NCI-H345 treated with DMSO at 0.1 percent for 48 hours (cell line): ENCODE data around the gene CRIM1.

Experiments
- DNase-seq: peaks from one replicate; lab custom pipeline; 2025; ENCODE audit not compliant: unreplicated experiment; lab: John Stamatoyannopoulos, UW

CRIM1 gene

DNA sequence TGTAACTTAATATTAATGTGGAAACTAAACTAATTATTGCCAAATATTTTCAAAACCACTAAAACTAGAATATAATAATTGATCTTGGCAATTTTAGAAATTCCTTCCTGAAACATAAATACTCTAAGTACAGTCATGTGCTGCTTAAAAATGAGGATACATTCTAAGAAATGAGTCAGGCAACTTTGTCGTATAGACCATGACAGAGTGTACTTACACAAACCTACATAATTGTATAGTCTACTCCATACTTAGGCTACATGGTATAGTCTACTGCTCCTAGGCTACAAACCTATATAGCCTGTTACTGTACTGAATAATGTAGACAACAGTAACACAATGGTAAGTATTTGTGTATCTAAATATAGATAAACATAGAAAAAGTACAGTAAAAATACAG lies 214.8 kb downstream of the CRIM1 start:
- no peak for DNase-seq

DNA sequence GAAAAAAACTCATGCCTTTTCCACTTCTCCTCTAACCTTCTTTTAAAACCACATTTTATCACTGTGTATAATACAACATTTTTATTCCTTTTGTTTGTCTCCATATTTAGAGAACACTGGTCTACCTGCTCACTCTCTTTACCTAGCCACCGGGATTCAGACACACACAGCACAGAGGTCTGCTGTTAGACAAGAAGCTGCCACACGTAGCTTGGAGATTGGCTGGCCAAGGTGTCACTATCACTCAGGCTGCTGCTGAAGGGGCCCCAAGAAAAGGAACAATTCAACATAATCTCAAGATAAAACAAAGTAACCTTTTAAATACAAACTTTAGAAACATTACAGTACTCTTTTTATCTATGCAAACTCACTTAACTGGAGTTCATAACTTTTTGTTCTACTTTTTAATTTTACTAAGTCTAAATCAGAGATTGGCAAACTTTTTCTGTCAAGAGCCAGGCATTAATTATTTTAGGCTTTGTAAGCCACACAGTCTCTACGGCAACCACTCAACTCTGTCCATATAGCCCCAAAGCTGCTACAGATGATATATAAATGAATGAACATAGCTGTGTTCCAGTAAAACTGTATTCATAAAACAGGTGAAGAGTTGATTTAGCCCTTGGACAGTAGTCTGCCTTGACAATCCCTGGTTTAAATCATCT lies 216.6 kb downstream of the CRIM1 start:
- DNase-seq, result no peak

DNA sequence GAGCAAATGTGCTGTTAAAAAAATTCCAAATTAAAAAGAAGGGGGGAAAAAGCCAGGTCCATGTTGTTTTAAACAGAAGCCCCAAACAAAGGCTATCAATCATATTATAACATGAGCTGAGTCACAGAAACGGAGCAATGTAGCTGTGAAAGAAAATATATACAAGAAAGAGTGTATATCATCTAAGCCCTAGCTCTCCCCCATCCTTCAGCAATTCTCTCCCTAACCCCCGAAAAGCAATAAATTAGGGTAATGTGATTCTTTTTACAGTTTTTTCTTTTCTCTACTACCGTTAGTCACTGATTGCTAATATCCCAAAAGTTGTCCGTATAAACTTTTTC lies 217.1 kb downstream of the CRIM1 start:
- DNase-seq, result no peak

DNA sequence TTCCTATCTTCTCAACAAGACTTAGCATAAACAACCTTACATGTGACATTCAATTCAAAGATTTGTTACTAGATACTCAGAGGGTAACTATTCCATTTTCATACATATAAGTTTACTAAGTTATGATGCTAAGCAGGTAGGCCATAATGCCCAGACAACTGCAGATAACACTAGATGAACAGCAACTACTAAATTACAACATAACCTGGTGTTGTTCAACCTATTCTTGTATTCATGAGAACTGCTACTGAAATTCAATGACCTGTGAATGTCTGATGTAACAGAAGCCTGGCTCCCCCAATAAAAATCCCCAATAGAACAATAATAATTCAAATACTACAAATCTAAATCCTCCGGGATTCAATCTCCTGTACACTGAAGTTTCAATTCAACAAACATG lies 217.6 kb downstream of the CRIM1 start:
- DNase-seq, result no peak

DNA sequence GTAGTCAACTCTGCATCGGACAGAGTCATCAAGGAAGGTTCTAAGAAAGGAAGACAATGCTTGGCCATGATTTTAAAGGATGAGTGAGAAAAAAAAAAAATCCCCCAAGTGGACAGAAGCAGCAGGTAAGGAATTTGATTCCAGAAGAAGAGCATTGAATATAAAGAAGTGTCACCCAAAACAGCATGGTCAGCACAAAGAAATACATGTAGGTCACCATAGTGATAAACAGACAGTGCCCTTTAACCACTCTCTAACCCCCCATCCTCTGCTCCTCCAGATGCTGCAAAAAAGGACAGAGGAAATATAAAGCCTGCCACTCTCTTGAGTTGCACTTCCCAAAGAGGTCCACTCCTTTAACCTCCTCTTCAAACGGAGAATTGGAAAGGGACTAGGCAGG lies 219.0 kb downstream of the CRIM1 start:
- DNase-seq, result no peak

DNA sequence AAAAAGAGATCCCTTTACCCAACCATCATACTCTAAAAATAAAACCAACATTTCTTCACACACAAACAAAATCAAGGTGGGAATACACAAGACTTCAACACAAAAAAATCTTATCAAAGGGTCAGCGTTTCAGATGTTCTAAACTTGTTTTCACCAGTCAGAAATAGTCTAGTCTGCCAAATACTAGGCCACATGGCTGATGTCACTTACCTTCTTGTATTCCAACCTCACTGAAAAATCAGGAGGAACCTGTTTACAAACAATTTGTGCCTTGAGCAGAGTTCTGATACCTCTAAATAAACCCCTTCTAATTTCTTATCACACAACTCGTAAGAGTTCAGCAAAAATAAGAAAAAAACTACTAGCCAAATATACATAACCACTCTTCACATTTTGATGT lies 222.3 kb downstream of the CRIM1 start:
- DNase-seq, result no peak

DNA sequence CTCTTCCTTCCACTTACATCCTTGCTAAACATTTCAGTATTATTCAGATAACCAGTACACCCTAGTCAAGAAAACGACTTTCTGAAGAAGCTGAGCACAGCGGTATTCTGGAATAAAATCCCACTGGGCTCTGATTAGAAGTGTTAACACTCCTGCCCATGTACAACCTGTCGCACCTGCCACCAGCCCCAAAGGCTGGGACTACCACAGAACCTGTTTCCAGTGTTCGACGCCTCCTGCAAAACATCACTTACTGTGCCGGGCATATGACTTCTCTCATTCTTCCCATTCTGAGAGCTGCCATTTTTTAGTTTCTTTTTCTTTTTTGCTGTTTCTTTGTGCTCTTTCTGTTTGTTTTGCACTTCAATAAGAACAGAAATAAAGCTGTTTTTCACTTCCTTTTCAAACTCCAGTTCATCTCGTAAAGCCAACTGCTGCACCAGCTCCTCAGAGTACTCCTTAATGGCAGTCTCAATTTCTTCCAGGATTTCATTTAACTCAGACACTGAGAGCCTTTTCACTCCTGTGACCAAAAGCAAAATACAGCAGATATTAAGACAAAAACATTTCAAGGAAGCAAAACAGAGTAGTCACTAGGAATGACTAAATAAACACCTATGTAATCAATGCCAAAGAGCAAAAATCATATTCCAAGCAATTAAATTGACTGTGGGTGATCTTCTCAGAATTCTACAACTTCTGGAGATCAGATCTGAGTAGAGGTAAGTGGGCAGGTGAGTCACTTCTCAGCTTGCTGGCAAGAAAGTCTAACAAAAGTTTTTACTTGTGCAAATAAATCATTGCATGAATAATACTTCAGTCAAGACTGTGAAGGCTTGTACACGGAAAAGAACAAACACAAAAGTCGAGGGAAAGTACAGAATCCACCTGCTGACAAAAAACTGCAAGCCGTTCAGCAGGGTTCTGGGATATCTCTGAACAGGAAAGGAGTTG lies 223.0 kb downstream of the CRIM1 start:
- no peak for DNase-seq

DNA sequence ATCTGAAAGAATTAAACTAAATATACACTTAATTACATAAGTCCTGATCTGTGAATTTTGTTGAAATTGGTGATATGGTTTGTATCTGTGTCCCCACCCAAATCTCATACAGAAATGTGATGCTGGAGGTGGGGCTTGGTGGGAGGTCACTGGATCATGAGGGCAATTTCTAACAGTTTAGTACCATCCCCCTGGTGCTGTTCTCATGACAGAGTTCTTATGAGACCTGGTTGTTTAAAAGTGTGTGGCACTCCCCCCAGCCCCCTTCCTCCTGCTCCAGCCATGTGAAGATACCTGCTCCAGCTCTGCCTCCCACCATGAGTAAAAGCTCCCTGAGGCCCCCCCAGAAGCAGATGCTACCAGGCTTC lies 223.7 kb downstream of the CRIM1 start:
- DNase-seq, result no peak

DNA sequence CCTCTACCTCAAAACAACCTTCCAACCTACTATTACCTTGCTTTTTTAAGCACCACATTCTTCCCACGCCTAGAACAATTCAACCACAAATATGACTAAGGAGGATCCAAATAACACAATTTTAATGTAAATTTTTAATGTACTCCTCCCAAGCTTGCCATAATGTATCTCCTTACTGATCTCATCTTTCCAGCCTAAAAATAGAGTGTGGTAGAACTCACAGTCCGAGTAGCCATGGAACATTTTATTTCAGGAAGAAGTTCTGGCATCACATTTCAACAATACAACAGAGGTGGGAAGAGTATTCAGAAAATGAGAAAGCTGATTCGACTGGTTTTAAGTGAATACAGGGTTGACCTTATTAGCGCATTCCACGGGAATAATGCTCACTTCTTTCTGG lies 227.0 kb downstream of the CRIM1 start:
- no peak for DNase-seq

DNA sequence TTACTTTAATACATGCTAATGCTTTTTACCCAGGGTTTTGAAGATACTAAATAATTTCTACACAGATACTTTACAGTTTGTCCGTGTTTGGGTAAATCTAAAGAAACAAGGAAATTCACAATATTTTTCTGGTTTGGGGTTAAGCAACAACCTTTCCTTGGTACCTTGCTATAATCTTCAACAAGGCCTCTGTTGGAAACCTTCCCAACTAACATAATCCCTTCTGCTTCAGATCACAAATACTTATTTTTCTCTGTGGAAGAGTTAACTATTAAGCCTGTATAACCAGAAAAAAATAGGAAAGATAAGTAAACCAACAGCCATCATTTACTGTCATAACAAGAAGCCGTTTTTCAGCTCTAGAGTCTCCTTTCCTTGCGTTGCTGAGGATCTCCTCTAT lies 227.4 kb downstream of the CRIM1 start:
- DNase-seq, result no peak

DNA sequence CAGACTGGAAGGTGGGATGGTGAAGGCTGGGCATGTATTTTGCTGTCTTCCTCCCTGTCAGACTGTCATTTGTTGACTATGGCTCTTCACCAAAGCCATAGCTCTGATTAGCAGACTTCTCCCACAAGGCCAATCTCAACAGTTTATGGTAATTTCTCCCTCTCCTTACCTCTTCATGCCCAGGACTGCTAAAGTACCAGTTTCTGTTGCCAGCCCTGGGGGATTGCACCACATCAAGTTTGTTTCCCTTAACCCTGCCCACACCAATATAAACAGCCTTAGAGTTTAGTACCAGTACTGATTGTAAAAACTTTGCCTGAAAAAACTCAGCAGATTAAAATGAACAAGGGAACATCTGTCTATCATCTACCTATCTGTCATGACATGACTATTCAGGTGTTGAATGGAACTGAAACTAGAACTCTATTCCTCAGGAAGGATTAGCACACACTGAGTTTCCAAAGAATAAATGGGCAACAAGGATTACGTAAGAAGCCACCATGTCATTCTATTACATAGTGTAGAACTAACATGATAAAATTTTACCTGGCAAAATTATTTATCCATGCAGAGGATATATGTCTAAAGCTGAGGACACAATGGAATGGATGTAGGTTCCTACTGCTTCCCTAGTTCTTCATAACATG lies 228.7 kb downstream of the CRIM1 start:
- DNase-seq, result no peak

DNA sequence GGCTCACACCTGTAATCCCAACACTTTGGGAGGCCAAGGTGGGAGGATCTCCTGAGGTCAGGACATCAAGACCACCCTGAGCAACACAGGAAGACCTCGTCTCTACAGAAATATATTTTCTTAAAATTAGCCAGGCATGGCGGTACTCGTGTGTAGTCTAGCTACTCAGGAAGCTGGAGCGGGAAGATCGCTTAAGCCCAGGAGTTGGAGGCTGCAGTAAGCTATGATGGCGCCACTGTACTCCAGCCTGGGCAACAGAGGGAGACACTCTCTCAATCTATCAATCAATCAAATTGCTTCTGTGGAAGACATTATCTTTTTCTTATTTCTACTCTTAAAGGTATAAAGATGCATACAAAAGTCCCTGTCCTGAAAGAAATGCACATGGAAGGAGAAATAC lies 231.1 kb downstream of the CRIM1 start:
- no peak for DNase-seq

DNA sequence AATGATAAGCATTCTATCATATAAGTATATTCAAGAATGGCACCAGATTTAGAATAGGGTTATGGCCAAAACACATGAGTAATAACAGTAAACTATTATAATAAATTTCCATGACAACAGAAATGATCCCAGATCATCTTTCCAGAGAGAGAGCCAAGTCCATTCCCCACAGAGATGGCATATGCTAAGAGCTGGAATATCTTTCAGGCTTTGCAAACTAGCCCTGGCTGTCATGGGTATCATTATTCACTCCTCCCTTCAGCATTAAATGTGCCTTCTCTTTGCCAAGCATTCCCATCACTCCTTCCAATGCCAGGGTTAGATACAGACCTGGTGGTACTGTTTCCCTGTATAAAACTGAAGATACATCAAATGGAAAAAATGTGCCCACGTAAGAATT lies 231.5 kb downstream of the CRIM1 start:
- no peak for DNase-seq

DNA sequence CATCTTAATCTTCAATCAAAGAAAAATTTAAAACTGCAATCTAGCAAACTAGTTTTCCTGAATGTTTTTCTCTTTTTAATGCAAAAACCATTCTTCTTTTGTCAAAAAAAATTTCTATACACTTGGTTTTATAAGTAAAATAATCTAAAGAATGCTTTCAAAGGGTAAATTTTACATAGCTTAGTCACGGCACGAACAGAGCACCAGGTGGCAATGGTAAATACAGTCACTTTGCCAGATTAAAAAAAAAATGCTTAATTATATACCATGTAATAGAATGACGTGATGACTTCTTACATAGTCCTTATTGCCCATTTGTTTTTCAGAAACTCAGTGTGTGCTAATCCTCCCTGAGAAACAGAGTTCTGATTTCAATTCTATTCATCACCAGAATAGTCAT lies 232.0 kb downstream of the CRIM1 start:
- no peak for DNase-seq

DNA sequence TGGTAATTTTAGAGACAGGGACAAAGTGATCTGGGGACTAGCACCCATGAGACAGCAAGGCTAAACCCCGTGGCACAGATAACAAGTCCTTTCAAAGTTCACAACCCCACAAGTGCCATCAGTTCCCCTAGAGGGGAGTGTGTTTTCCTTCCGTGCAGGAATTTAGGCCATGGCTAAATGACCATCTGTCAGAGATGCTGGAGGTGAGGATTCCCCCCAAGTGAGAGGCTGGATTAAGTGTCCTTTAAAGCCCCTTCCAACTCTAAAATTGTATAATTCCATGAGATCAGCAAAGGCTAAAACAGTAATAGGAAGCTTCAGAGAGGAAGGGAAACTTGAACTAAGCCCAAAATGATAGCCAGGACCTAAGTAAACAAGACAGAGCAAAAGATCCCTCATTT lies 233.7 kb downstream of the CRIM1 start:
- no peak for DNase-seq

DNA sequence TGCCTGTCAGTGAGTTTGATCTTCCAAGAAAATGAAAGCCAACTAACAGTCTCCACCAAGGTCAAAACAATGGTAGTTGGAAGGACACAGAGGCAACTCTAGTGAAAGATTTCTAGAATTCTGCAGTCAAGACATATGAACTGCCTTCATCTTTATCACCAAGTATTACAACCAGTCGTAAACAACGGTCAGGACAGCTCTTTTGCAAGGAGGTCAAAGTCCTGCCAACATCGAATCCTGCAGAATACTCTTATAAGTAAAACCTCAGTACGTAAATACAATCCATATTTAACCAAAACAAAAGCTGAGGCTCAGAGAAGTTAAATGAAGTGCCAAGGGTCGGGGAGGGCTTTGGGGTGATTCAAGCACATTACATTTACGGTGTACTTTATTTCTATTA lies 239.3 kb downstream of the CRIM1 start:
- DNase-seq, result no peak

DNA sequence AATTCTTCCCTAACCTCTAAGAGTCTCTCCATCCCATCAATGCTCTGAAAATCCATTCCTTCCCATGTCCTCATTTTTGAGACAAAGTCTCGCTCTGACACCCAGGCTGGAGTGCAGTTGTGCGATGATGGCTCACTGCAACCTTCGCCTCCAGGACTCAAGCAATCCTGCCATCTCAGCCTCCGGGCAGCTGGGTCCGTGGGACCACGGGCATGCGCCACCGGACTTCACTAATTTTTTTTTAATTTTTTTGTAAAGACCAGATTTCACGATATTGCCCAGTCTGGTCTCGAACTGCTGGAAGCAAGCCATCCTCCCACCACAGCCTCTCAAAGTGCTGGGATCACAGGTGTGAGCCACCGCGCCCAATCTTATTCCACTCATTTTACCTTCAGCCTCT lies 240.8 kb downstream of the CRIM1 start:
- DNase-seq, result no peak

DNA sequence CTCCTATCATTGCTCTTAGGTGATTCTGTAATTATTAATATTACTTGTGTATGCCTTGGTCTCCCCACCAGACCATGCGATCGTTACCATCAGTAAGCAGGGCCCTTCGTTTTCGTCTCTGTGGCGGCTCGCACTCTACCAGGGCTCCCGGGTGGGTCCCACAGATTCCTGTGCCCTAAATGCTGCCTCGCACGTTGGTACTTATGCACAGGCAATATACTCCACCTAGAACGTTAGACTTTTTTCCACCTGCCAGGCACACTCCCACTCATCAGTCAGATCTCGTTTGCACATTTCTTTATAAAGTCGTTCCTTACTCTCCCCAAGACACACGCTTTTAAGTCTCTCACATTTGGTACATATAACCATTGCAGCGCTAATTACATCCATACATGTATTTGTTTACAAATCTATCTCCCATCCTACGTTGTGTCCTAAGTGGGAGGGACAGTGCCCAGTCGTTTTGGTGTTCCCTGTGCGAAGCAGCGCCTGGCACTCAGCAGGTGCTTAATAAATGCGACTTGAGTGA lies 241.5 kb downstream of the CRIM1 start:
- no peak for DNase-seq

DNA sequence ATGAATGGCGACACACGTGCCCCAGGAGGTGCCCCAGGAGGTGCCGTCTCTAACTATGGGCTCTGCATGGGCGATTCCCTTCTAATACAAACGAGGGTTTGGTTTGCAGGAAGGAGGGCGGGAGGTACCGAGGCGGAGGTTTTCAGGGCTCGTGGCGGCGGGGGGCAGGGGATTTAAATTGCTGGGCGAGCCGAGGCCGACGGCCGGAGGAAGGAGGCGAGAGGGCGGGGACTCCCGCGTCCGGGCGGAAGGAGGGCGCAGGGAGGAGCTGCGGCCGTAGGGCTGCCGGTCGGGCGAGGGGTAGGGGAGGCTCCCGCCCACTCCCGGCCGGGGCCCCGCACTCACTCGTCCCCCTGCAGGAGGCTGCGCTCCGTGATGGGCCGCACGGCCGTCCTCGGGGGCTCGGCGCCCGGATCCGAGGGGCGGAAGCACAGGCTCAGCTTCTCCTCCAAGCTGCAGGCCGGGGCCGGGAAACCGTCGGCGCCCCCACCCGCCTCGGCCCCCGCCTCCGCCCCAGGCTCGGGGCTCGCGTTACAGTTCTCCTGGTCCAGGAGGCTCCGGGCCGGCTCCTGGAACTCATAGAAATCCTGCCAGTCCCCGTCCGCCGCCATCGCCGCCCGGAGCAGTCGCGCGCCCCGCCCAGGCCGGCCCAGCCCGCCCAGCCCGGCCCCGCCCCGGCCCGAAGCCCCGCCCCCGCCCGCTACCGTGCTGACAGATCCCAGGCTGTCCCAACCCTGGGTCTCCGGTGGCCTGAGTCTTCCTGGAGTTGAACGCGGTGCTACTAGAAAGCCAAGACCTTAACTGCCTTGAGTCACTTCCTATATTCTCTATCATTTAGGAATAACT lies 242.2 kb downstream of the CRIM1 start, which contains the start of gene FEZ2:
TSS of gene FEZ2 (minus strand) at position 637 of the 846 bp plus-strand sequence. CDS start at position 611, 26 bp downstream.
- peak; percentile 42 for DNase-seq
